Type B pancreatic cell (in vitro differentiated cells): Measurements from ENCODE around the gene COLEC12. TPM values are rescaled to one million over a fixed set of nuclear protein-coding genes. Genes with fewer than 3 reads are reported as not detected.
A peak's percentile ranks its signal among the peaks of the same experiment; 100 is the strongest.

Experiments used
- DNase-seq: peaks from one replicate; pipeline ENCODE4 v3.0.0; 2021; ENCODE audit warnings: mixed read lengths; ENCODE audit not compliant: unreplicated experiment; ENCODE audit errors: extremely low spot score
- H3K27ac Mint-ChIP-seq: 2 replicates; pipeline ENCODE4 v1.8.0; 2021; ENCODE audit warnings: mild to moderate bottlenecking, mixed read lengths
- H3K27me3 Mint-ChIP-seq: 2 replicates; pipeline ENCODE4 v1.8.0; 2021; ENCODE audit warnings: mixed read lengths
- H3K36me3 Mint-ChIP-seq: 2 replicates; pipeline ENCODE4 v1.8.0; 2021; ENCODE audit warnings: mixed read lengths
- H3K4me1 Mint-ChIP-seq: one replicate; pipeline ENCODE4 v1.8.0; 2021; ENCODE audit warnings: mixed read lengths; ENCODE audit not compliant: unreplicated experiment
- H3K4me3 Mint-ChIP-seq: 2 replicates; pipeline ENCODE4 v1.8.0; 2021; ENCODE audit warnings: mild to moderate bottlenecking, mixed read lengths
- H3K9me3 Mint-ChIP-seq: 2 replicates; pipeline ENCODE4 v1.8.0; 2021; ENCODE audit warnings: mixed read lengths
- CTCF ChIP-seq: fragments of 200-600 bp; sonication (generic); conservative IDR thresholded peaks from 2 replicates; pipeline ENCODE4 v1.5.0; 2021; ENCODE audit warnings: antibody characterized with exemption, mild to moderate bottlenecking
- total RNA-seq: library from RNA; stranded (reverse); gene quantifications from 2 replicates; pipeline ENCODE4 v1.2.1, GENCODE V29; 2021; ENCODE audit warnings: low replicate concordance

Gene COLEC12
- total RNA-seq, 1 donor from 2014 or later = 61.3 TPM

- no peak for TF ChIP-seq CTCF
- Mint-ChIP-seq H3K27ac (no peak overlapping the region), H3K4me3 (no peak overlapping the region), H3K4me1 (peaks cover 80% of the 10 kb centered on the region), H3K9me3 (no peaks in the 10 kb centered on the region), H3K27me3 (peaks cover under 1% of the 10 kb centered on the region), H3K36me3 (peaks cover 11% of the 10 kb centered on the region)
- DNase-seq = no peak
These were observed 133.9 kb downstream of the COLEC12 start for GRCh38 chr18:366466-367061.

- no peak for DNase-seq
- no peak overlapping the region for H3K27ac Mint-ChIP-seq
- peaks cover 4% of the 10 kb centered on the region for H3K9me3 Mint-ChIP-seq
- H3K27me3 Mint-ChIP-seq = no peaks in the 10 kb centered on the region
- no peak overlapping the region for H3K4me3 Mint-ChIP-seq
- H3K4me1 Mint-ChIP-seq = peaks cover 80% of the 10 kb centered on the region
- no peak for TF ChIP-seq CTCF
- peaks cover 15% of the 10 kb centered on the region for H3K36me3 Mint-ChIP-seq
These were observed 134.8 kb downstream of the COLEC12 start for GRCh38 chr18:365651-366050.

GRCh38 chr18:364256-364826, 136.2 kb downstream of the COLEC12 start:
- no peak overlapping the region for H3K27ac Mint-ChIP-seq
- no peak for TF ChIP-seq CTCF
- H3K27me3 Mint-ChIP-seq = no peaks in the 10 kb centered on the region
- peaks cover 74% of the 10 kb centered on the region for H3K4me1 Mint-ChIP-seq
- DNase-seq = no peak
- peaks cover 17% of the 10 kb centered on the region for H3K36me3 Mint-ChIP-seq
- peaks cover 6% of the 10 kb centered on the region for H3K9me3 Mint-ChIP-seq
- no peak overlapping the region for H3K4me3 Mint-ChIP-seq

GRCh38 chr18:363301-364085, 137.0 kb downstream of the COLEC12 start:
- peak overlapping the region; percentile 37 for H3K27ac Mint-ChIP-seq

More at GRCh38 chr18:363301-364085, 137.0 kb downstream of the COLEC12 start:
- H3K36me3 Mint-ChIP-seq = peaks cover 20% of the 10 kb centered on the region
- TF ChIP-seq CTCF = no peak
- H3K4me1 Mint-ChIP-seq = peaks cover 70% of the 10 kb centered on the region
- no peak for DNase-seq
- H3K9me3 Mint-ChIP-seq = peaks cover 6% of the 10 kb centered on the region
- no peaks in the 10 kb centered on the region for H3K27me3 Mint-ChIP-seq
- peak overlapping the region; percentile 55 for H3K4me3 Mint-ChIP-seq
